HG03039 (cell line): ENCODE results near the gene LARGE1.
"Not testable (repeated sequence)": the region's sequence is repeated elsewhere in the genome, so short reads cannot be mapped to it uniquely, and the experiment has no call there.

Experiments
- ATAC-seq: cut with Tn5 transposase; IDR thresholded peaks from one replicate; pipeline ENCODE4 v1.9.1; 2021; ENCODE audit warnings: mild to moderate bottlenecking, moderate library complexity; ENCODE audit not compliant: unreplicated experiment

LARGE1 gene

GRCh38 chr22:33859311-33859710 is 61.0 kb downstream of the LARGE1 start:
- ATAC-seq, result no peak

- not testable (repeated sequence) for ATAC-seq
Measured at GRCh38 chr22:33858653-33859052, 61.6 kb downstream of the LARGE1 start.

DNA sequence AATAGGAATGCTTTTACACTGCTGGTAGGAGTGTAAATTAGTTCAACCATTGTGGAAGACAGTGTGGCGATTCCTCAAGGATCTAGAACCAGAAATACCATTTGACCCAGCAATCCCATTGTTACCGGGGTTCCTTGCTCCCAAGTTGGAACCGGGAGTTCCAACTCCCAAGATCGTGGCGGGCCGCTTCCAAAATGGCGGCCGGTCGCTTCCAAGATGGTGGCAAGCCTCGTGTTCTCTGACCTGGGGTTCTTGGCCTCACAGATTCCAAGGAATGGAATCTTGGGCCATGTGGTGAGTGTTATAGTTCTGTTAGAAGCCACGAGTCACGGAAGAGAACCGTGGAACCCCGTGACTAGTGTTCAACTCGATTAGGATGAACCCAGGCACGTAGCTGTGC is 62.5 kb downstream of the LARGE1 start:
- ATAC-seq, result not testable (repeated sequence)

- no peak for ATAC-seq
Measured at GRCh38 chr22:33854724-33855123, 65.6 kb downstream of the LARGE1 start.

- ATAC-seq, result no peak
Measured at GRCh38 chr22:33853200-33854097, 66.8 kb downstream of the LARGE1 start.

DNA sequence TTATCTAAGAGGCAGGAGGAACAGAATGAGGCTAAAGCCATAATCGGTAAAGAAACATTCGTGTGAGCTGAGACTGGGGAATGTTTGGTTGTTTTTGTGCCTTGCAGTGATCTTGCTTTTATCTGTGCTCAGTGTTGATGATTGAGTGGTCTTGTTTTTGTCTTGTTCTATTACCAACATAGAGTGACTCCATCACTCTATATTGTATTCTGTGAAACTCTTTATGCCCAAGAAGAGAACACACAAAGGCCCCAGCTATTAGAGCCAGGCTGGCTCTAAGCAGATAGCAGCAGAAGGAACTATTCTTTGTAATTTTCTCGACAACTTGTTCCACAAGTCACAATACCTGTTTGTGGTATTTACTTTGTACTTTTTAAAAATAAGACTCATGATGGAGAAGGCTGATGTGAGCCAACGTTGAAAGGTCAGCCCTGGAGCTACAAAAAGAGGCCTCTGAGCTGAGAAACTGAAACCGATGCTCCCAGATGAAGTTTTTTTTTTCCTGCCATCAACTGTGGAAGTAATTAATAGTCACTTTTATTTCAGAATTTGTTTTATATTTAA is 68.4 kb downstream of the LARGE1 start:
- ATAC-seq, result no peak

GRCh38 chr22:33851240-33851639 is 69.0 kb downstream of the LARGE1 start:
- no peak for ATAC-seq

- ATAC-seq, result no peak
Measured at GRCh38 chr22:33850724-33851123, 69.6 kb downstream of the LARGE1 start.

GRCh38 chr22:33850193-33850592 is 70.1 kb downstream of the LARGE1 start:
- ATAC-seq, result no peak

GRCh38 chr22:33848251-33848650 is 72.0 kb downstream of the LARGE1 start:
- no peak for ATAC-seq

DNA sequence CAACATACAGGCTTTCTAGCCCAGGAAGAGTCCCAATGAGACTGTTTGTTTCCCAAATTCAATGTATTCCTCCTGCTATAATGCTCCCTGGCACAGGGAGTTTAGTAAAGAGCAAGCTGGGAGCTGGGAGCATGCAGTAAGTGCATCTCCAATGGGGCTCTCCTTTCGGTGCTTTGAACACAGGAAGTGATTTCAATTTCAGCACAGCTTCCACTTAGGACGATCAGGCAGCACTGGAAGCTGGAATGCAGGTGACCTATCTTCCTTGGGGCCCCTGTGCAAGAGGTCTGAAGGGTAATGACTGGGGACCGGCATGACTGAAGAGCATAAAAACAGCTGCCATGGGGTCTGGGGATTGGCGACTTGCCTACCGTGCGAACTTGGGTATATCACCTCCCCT is 76.0 kb downstream of the LARGE1 start:
- no peak for ATAC-seq

GRCh38 chr22:33842421-33843094 is 77.7 kb downstream of the LARGE1 start:
- ATAC-seq, result no peak

DNA sequence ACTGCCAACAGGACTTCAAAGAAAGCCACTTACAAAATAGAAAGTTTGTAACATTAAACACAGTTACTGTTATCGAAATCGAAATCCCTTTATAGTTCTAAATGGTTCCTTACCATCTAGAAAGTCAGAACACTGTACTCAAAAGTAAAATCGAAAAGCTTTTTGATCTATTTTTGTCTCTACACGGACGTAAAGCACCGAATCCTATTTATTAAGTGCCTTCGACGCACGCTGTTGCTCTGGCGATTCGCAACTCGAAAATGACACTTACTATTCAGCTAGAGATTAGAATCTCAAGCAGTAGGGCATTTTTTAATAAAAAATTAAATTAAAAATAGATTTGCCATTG is 78.3 kb downstream of the LARGE1 start:
- no peak for ATAC-seq

DNA sequence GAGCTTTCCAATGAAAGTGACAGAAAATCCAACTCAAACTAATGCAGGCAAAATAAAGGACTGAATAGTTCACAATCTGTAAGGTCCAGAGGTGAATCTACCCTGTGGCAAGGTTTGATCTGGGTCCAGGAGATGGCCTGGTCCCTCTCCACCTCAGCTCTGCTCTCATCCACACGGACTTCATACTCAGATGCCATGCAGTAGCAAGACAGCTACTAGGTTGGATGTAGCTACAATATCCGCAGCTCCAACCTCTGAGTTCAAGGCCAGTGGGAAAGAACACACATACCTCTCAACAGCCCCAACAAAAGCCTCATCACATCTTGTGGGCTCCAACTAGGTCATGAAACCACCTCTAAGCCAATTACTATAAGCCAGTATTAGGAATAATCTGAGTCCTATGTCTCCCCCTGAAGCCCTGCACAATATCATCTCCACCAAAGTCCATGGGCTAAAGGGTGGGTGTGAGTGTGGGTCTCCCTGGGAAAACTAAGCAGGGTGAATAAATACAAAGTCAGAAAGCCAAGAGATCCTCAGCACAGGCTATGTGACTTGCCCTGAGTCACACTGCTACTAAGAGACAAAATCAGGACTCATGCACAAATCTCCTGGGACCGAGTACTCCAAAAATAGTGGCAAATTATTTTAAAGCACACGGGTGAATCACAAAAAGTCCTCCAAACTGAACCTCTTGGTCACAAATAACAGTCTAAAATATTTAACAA is 78.8 kb downstream of the LARGE1 start:
- no peak for ATAC-seq

- no peak for ATAC-seq
Measured at GRCh38 chr22:33838644-33839043, 81.6 kb downstream of the LARGE1 start.

DNA sequence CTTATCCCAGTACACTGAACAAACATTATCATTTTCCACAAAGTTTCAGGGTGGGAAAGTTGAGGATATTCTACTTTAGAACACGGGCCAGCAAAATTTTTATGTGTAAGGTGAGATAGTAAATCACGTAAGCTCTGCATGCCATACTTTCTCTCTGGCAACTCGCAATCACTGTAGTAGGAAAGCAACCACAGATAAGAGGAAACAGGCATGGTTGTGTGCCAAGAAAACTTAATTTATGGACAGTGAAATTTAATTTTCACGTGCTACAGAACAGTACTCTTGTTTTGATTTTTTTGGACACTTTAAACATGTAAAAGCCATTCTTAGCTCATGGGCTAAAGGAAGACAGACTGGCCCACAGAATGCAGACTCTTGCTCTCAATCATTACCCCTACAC is 82.5 kb downstream of the LARGE1 start:
- ATAC-seq, result no peak

DNA sequence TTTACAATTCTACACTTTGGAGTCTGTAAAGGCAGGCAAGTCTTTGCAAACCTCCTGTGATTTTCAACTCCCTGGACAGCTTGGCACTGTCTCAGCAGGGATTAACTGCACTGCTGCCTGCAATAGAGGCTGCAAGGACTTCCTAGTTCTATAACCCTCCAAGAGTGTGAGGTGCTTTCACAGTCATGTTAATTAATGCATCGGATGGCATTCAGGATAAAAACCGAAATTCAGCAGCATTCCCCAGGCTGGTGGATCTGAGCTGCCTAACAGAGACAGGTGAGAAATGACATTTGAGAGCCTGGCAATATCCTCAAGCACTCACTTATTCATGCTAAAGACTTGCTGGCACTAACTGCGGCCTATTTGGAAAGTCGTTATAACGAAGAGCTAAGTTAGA is 85.0 kb downstream of the LARGE1 start:
- no peak for ATAC-seq

DNA sequence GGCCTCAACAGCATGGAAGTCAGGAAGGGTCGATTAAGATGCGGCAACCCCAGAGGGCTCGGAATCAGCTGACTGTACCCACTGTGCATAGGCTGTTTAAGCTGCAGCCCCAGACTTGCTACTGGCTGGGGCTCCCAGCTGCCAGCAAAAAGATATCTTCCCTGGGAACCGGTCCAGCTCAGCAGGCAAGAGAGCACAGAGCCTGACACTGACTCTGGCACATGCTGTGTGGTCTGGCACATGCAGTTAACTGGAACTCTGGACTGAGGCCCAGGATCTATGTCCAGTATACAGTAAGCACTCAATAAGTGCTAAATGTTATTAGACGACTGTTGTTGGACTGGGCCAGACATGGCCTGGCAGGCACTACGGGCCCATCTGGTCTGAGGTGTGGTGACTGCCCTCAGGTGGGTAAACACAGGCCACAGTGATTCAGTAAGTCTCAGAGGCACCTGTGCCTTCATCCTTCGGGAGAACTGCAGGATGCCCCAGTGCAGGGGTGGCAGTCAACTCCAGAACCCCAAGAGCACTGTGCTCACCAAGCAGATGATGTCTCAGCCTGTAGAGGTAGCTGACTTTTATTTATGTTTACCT is 87.6 kb downstream of the LARGE1 start:
- ATAC-seq, result no peak

DNA sequence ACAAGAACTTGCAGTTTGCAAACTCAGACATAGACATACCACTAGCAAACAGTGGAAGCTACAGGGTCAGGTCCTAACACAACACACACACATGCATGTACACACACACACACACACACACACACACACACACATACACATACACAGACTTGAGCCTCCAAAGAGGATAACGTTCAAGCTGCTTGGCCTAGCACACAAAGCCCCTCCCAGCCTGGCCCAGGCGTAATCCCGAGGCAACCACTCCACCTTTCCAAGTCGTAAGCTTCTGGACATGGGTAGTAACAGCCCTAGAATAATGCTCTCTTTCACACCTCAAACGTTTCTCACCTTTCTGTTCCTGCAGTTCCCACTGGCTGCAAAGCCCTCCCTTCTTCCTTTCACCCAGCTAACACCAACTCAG is 88.6 kb downstream of the LARGE1 start:
- ATAC-seq, result no peak

DNA sequence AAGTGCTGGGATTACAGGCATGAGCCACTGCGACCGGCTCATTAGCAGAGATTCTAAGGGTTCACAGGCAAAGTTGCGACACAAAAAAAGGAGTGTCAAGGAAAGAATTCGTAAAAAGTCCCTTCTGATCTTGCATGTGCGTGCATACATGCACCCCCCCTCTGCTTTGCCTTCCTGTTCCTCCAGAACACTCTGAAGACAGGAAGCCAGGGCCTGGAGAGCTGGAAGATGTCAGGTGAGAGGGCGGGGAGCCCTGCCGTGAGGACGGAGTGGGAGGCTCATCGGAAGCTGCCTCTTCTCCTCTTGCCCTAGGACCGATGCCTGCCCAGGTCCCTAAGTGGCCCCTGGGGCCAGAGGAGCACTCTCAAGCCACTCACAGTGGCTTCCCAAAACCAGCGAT is 89.1 kb downstream of the LARGE1 start:
- no peak for ATAC-seq
